Measurements from ENCODE around the gene HCRTR1.
A peak's percentile ranks its signal among the peaks of the same experiment; 100 is the strongest.
"Not testable (repeated sequence)": the region's sequence is repeated elsewhere in the genome, so short reads cannot be mapped to it uniquely, and the experiment has no call there.

HCRTR1 gene

DNA sequence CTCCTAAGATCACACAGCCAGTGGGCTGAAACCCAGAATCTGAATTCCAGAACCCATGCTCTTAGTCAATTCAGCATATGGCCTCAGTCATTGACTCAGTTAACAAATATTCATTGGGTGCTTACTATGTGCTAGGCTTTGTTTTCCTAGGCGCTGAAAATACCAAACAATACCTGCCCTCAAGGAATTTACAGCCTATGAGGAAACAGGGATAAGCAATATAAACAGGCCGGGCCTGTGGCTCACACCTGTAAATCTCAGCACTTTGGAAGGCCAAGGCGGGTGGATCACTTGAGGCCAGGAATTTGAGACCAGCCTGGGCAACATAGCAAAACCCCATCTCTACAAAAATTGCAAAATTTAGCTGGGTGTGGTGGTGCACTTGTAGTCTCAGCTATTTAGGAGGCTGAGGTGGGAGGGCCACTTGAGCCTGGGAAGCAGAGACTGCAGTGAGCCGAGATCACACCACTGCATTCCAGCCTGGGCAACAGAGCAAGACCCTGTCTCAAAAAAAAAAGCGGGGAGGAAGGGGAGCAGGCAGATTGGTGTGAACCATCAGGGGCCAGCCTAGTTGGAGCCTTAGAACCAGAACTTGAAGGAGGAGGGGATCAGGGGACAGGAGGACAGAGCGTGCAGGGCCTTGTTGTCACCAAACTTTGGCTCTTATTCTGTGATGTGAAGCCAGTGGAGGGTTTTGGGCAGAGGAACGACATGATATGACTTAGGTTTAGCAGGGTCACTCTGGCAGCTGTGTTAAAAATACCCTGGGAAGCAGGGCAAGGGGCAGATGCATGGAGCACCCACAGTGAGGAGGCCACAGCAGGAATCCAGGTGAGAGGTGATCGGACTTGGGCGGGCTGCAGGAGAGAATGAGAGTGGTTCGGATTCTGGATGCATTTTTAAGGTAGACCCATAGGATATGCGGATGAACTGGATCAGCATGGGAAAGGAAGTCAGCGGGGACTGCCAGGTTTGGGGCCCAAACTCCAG, 35.4 kb upstream of the HCRTR1 start:
- DNase-seq (ENCODE audit: low read depth) = no peak

DNA sequence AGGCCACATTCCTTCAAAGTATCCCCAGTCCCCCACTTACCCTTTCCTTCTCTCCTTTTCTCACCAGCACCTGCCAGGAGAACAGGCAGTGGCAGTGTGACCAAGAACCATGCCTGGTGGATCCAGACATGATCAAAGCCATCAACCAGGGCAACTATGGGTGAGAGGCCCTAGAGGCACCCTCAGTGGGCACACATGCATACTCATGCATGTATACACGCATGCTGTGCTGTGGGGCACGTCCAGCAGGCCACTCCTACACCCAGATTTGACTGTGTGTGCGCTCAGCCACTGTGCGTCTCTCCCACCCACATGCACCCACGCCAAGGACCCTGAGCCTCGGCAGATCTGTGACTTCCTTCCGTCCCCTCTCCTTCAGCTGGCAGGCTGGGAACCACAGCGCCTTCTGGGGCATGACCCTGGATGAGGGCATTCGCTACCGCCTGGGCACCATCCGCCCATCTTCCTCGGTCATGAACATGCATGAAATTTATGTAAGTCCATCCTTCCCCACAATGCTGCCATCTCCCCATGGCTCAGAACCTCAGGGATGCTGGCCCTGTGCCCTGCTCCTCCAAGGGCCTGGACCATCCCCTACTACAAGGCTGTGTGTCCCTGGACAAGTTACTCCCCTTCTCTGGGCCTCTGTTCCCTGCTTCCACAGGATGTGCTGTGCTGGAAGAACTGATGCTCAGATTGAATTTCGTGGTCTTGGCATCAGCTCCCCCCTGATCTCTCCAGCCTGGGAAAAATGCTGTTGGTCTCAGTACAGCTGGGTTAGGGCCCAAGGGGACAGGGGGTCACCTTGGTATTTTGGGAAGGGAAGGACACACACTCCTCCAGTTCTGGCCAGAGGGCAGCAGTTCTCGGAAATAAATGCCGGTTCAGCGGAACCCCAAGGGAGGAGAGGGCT, 34.2 kb upstream of the HCRTR1 start:
- DNase-seq (ENCODE audit: low read depth) = no peak

DNA sequence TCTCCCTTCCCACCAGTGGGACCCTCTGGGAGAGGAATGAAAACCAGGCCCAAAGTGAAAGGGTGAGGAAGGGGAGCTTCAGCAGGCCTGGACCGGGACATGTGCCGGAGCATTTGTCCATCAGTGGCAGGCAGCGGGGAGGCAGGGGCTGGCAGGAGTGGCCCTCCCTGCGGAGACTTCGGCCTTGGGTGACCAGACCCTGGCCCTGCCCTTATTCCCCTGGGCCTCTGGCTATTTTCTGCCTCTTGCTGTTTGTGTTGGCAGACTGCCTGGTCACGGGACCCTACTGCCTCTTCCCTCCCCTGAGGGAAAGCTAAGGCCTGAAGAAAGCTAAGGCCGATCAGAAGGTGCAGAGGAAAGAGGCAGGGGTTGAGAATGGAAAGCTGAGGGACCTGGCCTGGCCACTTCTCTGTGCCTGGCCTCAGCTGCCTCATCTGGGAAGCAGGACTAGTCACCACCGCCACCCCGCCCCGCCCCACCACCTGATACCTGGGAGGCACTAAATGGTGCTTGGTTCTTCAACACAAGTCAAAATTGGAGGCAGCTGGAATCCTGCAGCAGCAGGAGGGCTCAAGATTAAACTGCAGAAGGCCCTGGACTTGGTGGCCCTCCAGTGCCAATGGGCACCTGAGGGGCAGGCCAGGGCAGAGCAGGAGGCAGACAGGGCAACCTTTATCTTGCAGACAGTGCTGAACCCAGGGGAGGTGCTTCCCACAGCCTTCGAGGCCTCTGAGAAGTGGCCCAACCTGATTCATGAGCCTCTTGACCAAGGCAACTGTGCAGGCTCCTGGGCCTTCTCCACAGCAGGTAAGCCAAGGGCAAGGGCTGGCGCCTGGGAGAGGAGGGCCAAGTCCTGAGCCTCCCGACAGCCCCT, 33.3 kb upstream of the HCRTR1 start:
- no peak for DNase-seq (ENCODE audit: low read depth)

DNA sequence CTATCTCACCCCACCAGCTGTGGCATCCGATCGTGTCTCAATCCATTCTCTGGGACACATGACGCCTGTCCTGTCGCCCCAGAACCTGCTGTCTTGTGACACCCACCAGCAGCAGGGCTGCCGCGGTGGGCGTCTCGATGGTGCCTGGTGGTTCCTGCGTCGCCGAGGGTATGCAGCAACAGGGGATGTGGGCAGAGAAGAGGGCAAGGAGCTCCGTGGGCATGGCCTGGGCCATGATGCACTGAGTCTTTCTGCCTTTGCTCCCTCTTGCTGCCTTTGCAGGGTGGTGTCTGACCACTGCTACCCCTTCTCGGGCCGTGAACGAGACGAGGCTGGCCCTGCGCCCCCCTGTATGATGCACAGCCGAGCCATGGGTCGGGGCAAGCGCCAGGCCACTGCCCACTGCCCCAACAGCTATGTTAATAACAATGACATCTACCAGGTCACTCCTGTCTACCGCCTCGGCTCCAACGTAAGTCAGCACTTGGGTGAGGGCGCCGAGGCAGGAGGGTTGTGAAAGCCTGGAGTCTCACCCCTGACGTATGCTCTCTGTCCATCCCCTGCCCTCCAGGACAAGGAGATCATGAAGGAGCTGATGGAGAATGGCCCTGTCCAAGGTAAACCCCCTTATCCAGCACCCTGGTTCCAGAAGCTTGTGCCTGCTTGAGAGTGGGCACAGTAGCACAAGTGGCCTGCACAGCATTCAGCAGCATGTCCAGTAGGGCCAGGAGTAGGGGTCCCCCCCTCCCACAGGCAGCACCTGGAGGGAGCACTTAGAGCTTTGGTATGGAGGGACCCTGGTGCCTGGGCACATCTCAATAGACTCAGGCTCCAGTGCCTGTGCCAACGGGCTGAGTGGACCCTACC, 32.4 kb upstream of the HCRTR1 start:
- no peak for DNase-seq (ENCODE audit: low read depth)

- DNase-seq (ENCODE audit: low read depth) = no peak
These were observed 31.6 kb upstream of the HCRTR1 start for GRCh38 chr1:31585736-31586365.

DNA sequence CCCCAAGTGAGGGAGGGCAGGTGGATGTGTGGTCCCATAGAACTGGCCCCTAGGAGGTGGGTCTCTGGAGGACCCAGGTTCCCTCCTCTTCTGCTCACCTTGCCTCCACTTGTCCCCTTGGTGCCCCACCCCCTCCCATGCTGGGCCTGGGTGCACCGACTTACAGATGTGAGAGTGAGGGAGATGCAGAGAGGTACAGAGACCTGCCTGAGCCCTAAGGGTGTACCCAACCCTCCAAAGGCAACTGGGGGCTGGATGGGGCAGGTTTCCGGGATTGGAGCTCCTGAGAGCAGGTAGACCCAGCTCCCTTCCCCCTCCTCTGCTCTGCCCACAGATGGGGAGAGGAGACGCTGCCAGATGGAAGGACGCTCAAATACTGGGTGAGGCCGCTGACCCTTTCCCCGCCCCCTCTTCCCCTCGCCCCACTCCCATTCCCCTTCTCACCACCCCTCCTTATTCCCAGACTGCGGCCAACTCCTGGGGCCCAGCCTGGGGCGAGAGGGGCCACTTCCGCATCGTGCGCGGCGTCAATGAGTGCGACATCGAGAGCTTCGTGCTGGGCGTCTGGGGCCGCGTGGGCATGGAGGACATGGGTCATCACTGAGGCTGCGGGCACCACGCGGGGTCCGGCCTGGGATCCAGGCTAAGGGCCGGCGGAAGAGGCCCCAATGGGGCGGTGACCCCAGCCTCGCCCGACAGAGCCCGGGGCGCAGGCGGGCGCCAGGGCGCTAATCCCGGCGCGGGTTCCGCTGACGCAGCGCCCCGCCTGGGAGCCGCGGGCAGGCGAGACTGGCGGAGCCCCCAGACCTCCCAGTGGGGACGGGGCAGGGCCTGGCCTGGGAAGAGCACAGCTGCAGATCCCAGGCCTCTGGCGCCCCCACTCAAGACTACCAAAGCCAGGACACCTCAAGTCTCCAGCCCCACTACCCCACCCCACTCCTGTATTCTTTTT, 30.8 kb upstream of the HCRTR1 start:
- no peak for DNase-seq (ENCODE audit: low read depth)

- not testable (repeated sequence) for DNase-seq (ENCODE audit: low read depth)
These were observed 30.2 kb upstream of the HCRTR1 start for GRCh38 chr1:31587328-31587699.

DNA sequence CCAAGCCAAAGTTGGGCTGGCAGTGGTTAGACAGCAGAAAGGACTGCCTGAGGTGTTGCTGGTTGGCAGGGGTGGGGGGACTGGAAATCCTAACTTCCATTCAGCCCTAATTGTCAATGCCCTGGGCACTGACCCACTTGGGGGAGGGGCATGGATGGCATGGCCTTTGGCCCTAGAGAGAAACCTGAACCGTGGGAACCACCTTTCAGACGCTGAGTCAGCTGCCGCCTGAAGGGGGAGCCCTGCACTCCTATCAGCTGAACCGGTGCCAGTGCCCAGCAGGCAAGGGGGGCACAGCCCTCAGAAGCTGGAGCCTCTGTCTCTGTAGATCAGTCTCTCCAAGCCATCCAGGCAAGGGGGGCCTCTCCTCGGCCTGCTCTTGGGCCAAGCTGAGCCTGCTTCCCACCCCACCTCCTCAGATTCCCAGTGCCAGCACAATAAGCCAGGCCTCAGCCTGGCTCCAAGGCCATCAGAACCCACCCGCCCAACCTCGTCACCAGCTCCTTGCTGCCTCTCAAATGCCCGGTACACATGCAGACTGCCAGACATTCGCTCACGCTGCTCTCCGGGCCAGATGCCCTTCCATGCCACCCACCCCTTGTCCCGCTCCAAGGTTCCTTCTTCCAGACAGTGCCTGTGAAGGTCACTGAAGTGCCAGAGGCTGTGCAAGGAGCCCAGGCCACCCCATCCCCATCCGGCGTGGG, 29.6 kb upstream of the HCRTR1 start:
- no peak for DNase-seq (ENCODE audit: low read depth)

DNA sequence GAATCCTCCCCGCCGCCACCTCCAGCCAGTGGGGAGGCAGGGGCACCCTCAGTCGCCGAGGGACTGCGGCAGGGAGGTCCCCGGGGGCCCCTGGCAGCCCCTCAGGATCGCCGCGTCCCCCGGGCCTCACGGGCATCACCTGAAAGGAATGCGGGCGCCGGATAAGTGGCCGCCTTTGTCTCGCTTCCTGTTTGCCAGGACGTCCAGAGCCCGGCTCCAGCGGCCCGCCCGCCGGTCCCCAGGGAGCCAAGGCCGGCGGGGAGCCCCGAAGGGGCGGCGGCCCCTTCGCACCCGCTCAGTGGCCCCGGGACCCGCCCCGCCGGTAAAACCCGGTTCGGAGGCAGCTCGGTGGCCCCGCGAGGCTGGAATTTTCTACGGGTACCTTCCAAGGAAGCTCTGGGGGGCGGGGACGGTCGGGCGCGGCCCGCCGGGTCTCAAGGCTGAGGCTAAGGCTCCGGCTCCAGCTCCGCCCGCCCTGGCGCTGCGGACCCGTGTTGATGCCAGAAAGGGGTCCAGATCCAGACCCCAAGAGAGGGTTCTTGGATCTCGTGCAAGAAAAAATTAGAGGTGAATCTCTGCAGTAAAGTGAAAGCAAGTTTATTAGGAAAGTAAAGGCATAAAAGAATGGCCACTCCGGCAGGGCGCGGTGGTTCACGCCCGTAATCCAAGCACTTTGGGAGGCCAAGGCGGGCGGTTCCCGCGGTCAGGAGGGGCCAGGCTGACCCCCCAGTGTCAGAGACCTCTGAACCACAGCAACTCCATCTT, 28.6 kb upstream of the HCRTR1 start:
- DNase-seq (ENCODE audit: low read depth) = no peak

- DNase-seq (ENCODE audit: low read depth) = peak; percentile 92
These were observed 25.9 kb upstream of the HCRTR1 start for GRCh38 chr1:31591425-31592093.

DNA sequence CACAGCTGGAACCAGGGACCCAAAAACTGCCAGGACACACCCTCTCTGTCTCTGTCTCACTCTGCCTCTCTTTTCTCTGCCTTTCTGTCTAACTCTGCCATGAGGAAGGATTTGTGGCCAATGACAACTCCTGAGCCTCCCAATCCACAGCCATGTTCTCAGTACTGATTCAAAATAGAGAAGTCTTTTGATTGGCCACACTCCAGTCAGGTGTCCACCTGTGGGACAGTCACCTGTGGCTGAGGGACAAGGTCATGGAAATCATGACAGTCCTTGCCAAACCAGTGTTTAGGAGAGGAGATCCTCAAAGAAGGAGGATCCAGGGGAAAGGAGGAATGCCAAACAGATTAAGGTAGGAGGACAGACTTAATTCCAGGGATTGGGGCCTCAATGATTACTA, 25.4 kb upstream of the HCRTR1 start:
- no peak for DNase-seq (ENCODE audit: low read depth)

DNA sequence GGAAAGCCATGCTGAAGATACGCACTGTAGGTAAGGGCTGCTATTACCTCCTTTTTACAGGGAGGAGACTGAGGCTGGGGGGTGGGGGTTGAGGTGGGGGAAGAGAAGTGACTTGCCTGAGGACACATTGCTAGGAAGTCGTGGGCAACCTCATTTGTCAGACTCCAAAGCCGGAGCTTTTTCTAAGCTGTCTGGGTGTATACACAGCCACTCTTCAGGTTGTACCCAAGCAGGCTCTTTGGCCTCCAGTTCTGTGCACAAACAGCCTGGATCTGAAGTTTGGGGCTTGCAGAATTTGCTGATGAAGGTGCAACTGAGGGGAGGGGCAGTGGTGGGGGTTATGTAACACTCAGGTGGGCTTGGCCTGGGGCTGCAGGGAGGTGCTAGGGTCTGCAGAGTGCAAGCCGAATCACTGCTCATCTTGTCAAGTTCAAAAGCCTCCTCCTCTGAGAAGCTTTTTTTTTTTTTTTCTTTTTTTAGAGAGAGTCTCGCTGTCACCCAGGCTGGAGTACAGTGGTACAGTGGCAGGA, 24.3 kb upstream of the HCRTR1 start:
- DNase-seq (ENCODE audit: low read depth) = no peak

- DNase-seq (ENCODE audit: low read depth) = no peak
These were observed 23.5 kb upstream of the HCRTR1 start for GRCh38 chr1:31593770-31594632.

- no peak for DNase-seq (ENCODE audit: low read depth)
These were observed 21.4 kb upstream of the HCRTR1 start for GRCh38 chr1:31595836-31596736.

- DNase-seq (ENCODE audit: low read depth) = no peak
These were observed 20.8 kb upstream of the HCRTR1 start for GRCh38 chr1:31596737-31597097.
